NCI-H2107 (cell line): ENCODE measurements around the gene RBM12.

Experiments
- DNase-seq: peaks from one replicate; lab custom pipeline; 2025; lab: John Stamatoyannopoulos, UW

RBM12 gene

DNA sequence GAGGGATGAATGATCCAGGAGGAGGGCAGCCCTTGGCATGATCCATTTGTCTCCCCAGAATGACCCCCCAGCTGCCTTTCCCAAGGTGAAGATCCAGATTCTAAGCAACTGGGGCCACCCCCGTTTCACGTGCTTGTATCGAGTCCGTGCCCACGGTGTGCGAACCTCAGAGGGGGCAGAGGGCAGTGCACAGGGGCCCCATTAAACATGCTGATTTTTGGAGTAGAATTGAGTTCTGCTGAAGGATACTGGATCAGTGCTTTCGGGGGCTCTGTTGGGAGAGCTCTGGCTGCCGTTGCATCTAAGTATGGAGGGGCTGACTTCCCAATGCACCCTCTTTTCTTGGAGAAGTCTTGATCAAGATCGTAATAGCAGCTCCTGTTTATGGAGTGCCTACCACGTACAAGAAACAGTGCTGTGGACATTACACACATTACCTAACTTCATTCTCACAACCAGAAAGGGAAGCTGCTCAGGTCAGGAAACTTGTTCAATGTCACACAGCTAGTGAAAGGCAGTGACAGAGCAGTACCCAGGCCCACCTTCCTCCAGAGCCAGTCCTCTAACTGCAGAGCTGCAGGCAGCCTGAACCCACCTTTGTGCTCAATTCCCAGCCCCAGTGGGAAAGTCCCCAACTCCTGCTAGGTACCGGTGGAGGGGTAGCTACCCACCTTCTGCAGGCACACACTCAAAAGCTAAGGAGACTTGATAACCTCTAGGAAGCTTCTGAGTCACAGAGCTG, 43.7 kb downstream of the RBM12 start:
- DNase-seq, result no peak

- DNase-seq, result peak; percentile 27
Observed at GRCh38 chr20:35619196-35620095, 45.3 kb downstream of the RBM12 start.

- DNase-seq, result no peak
Observed at GRCh38 chr20:35618263-35619131, 46.2 kb downstream of the RBM12 start.

DNA sequence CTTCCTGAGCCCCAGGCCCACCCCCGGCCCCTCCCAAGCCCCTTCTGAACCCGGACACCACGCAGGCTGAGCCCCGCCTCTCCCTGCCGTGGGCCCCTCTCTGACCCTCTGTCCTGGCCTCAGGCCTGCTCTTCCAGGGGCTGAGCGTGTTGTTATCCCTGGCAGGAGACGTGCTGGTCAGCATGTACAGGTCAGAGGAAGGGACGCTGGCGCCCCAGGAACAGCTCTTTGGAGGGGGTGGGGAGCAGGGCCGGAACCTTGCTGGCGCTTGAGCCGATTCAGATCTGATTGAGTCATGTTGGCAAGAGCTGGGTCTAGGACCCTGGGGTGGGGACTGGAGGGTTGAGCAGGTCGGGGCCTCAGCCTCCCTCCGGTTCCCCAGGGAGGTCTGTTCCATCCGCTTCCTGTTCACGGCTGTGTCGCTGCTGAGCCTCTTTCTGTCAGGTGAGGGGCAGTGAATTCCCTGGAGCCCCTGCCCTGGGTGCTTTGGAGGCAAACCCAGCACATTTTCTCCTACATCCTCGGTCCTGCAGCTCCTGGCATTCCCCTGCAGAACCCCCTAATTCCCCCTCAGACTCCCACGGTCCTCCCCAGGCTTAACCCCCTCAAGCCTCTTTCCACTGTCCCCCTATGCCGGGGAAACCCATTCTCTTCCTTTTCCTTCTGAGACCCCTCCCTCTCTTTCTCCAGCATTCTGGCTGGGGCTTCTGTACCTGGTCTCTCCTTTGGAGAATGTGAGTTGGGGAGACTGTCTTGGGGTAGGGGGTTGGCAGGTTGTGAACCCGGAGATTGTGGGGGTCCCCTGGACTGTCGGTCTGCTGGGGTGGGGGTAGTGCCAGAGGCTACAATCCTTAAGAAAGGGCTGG, 47.1 kb downstream of the RBM12 start:
- no peak for DNase-seq

DNA sequence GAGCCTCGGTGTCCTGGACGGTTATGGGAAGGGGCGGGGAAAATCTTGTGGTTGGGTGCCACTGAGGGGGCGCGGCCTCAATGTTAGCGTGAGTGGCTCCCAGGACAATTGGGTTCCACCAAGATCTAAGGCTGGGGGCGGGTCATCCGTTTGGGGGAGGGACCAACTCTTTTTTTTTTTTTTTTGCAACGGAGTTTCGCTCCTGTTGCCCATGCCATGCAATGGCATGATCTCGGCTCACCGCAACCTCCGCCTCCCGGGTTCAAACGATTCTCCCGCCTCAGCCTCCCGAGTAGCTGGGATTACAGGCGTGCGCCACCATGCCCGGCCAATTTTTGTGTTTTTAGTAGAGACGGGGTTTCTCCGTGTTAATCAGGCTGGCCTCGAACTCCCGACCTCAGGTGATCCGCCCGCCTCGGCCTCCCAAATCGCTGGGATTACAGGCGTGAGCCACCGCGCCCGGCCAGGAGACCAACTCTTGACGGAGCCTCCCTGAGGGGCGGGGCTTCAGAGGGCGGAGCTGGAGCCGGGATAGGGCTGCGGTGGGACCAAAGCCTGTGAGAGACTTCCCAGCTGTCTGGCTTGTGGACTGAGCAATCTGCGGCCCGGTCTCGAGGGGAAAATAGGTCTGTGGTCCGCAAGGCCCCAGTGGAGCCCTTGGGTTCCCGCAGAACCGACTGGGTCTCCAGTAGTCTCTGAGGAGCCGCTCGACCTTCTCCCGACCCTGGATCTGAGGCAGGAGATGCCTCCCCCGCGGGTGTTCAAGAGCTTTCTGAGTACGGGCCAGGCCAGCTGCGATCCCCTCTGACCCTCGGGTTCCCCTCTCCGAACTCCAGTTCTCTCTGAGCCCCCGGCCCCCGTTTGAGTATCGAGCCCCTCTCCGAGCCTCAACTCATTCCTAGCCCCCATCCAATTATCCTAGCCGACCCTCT, 48.0 kb downstream of the RBM12 start:
- peak; percentile 14 for DNase-seq

DNA sequence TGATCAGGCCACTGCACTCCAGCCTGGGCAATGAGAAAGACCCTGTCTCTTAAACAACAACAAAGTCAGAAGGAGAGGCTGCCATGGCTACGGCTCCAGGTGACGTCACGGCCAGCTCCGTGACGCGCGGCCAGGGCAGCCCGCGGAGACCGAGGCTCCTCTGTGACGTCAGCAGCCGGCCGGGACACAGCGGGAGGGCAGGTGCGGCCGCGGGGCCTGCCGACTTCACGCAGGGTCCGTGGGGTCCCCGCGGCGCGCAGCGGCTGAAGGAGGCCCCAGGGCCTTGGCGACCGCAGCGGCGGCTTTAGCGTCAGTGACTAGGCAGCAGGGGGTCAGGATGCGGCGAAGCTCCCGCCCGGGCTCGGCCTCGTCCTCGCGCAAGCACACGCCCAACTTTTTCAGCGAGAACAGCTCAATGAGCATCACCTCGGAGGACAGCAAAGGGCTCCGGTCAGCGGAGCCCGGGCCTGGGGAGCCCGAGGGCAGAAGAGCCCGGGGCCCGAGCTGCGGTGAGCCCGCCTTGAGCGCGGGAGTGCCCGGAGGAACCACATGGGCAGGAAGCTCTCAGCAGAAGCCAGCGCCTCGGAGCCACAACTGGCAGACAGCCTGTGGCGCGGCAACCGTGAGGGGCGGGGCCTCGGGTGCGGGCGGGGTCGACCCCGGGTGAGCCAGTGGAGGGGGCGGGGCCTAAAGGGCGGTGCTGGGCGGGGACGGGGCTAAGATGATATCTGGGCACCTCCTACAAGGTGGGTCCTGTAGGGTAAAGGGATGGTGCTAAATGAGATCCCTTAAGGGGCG, 48.8 kb downstream of the RBM12 start, which contains the start of gene SPAG4:
TSS of gene SPAG4 (plus strand) at position 163 of the 798 bp plus-strand sequence. CDS start at position 338, 175 bp downstream.
- peak; percentile 93 for DNase-seq

GRCh38 chr20:35611482-35611881, 53.2 kb downstream of the RBM12 start:
- no peak for DNase-seq

GRCh38 chr20:35610833-35611427, 53.8 kb downstream of the RBM12 start:
- no peak for DNase-seq

- DNase-seq, result no peak
Observed at GRCh38 chr20:35607003-35607735, 57.5 kb downstream of the RBM12 start.

GRCh38 chr20:35606127-35606526, 58.6 kb downstream of the RBM12 start:
- no peak for DNase-seq

- no peak for DNase-seq
Observed at GRCh38 chr20:35604449-35604747, 60.3 kb downstream of the RBM12 start.

- DNase-seq, result no peak
Observed at GRCh38 chr20:35603695-35604448, 60.8 kb downstream of the RBM12 start.

GRCh38 chr20:35602851-35603495, 61.7 kb downstream of the RBM12 start:
- no peak for DNase-seq

GRCh38 chr20:35601990-35602389, 62.7 kb downstream of the RBM12 start:
- no peak for DNase-seq

- no peak for DNase-seq
Observed at GRCh38 chr20:35600993-35601973, 63.4 kb downstream of the RBM12 start.
